UCSD-AML1 (cell line): ENCODE results near the gene KLHL41.
"Not testable (repeated sequence)": the region's sequence is repeated elsewhere in the genome, so short reads cannot be mapped to it uniquely, and the experiment has no call there.

Experiments
- DNase-seq: peaks from one replicate; lab custom pipeline; 2025; ENCODE audit not compliant: unreplicated experiment; lab: John Stamatoyannopoulos, UW

KLHL41 gene

GRCh38 chr2:169572189-169572588 lies 62.7 kb downstream of the KLHL41 start:
- no peak for DNase-seq

- DNase-seq: no peak
Measured at GRCh38 chr2:169572821-169573159, 63.3 kb downstream of the KLHL41 start.

GRCh38 chr2:169573160-169573973 lies 63.9 kb downstream of the KLHL41 start, which contains the start of gene FASTKD1:
Gene FASTKD1, minus strand, starts transcription at chr2:169573865. Its CDS starts 1,836 bp downstream, at chr2:169572029.
- peak; percentile 93 for DNase-seq

GRCh38 chr2:169573974-169574299 lies 64.4 kb downstream of the KLHL41 start:
- no peak for DNase-seq

GRCh38 chr2:169574539-169574938 lies 65.0 kb downstream of the KLHL41 start:
- DNase-seq: not testable (repeated sequence)

- DNase-seq: not testable (repeated sequence)
Measured at GRCh38 chr2:169575264-169575663, 65.8 kb downstream of the KLHL41 start.
